SK-N-SH treated with all-trans-retinoic acid at 6 μM for 48 hours (cell line): ENCODE data around the gene MYO18A.
"Not testable (repeated sequence)": the region's sequence is repeated elsewhere in the genome, so short reads cannot be mapped to it uniquely, and the experiment has no call there.

Source experiments
- ATAC-seq: fragments of 200-7000 bp; cut with Tn5 transposase; 3 replicates; pipeline ENCODE4 v1.9.1; 2020; ENCODE audit warnings: mild to moderate bottlenecking, moderate library complexity
- BACH2 ChIP-seq: fragments of 250-450 bp; sonication (Bioruptor Pico); IDR thresholded peaks from 2 replicates; pipeline ENCODE4 v1.9.0; 2021; ENCODE audit warnings: mild to moderate bottlenecking, borderline replicate concordance
- CREB5 ChIP-seq: fragments of 250-450 bp; sonication (Bioruptor Pico); IDR thresholded peaks from 2 replicates; pipeline ENCODE4 v1.5.1; 2020; ENCODE audit warnings: low read depth, mild to moderate bottlenecking, moderate library complexity
- CSDC2 ChIP-seq: fragments of 250-450 bp; sonication (Bioruptor Pico); IDR thresholded peaks from 2 replicates; pipeline ENCODE4 v1.5.0; 2020; ENCODE audit warnings: mild to moderate bottlenecking, moderate library complexity
- ESRRG ChIP-seq: fragments of 250-450 bp; sonication (Bioruptor Pico); IDR thresholded peaks from 2 replicates; pipeline ENCODE4 v1.6.1; 2021; ENCODE audit warnings: mild to moderate bottlenecking
- GLIS3 ChIP-seq: fragments of 250-450 bp; sonication (Bioruptor Pico); IDR thresholded peaks from 2 replicates; pipeline ENCODE4 v1.5.0; 2020; ENCODE audit warnings: mild to moderate bottlenecking, moderate library complexity
- ISL1 ChIP-seq: fragments of 250-450 bp; sonication (Bioruptor Pico); IDR thresholded peaks from 2 replicates; pipeline ENCODE4 v2.1.2; 2022; ENCODE audit warnings: mild to moderate bottlenecking, moderate library complexity
- OSR1 ChIP-seq: fragments of 250-450 bp; sonication (Bioruptor Pico); IDR thresholded peaks from 2 replicates; pipeline ENCODE4 v1.8.0; 2022; ENCODE audit warnings: moderate library complexity, mild to moderate bottlenecking, inconsistent platforms
- PATZ1 ChIP-seq: fragments of 250-450 bp; sonication (Bioruptor Pico); IDR thresholded peaks from 2 replicates; pipeline ENCODE4 v1.8.0; 2020; ENCODE audit warnings: mild to moderate bottlenecking, moderate library complexity, borderline replicate concordance
- POU6F1 ChIP-seq: fragments of 250-450 bp; sonication (Bioruptor Pico); IDR thresholded peaks from 2 replicates; pipeline ENCODE4 v1.8.0; 2021; ENCODE audit warnings: low read depth, mild to moderate bottlenecking, moderate library complexity, borderline replicate concordance
- PPARA ChIP-seq: fragments of 250-450 bp; sonication (Bioruptor Pico); IDR thresholded peaks from 2 replicates; pipeline ENCODE4 v1.5.0; 2020; ENCODE audit warnings: mild to moderate bottlenecking, borderline replicate concordance
- RARB ChIP-seq: fragments of 250-450 bp; sonication (Bioruptor Pico); IDR thresholded peaks from 2 replicates; pipeline ENCODE4 v1.8.0; 2021; ENCODE audit warnings: mild to moderate bottlenecking, moderate library complexity
- SNAI2 ChIP-seq: fragments of 250-450 bp; sonication (Bioruptor Pico); IDR thresholded peaks from 2 replicates; pipeline ENCODE4 v1.5.0; 2020; ENCODE audit warnings: mild to moderate bottlenecking, moderate library complexity
- TOX ChIP-seq: fragments of 250-450 bp; sonication (Bioruptor Pico); IDR thresholded peaks from 2 replicates; pipeline ENCODE4 v1.8.0; 2021; ENCODE audit warnings: mild to moderate bottlenecking, moderate library complexity, borderline replicate concordance
- TSHZ2 ChIP-seq: fragments of 250-450 bp; sonication (Bioruptor Pico); IDR thresholded peaks from 2 replicates; pipeline ENCODE4 v1.5.0; 2020; ENCODE audit warnings: mild to moderate bottlenecking, moderate library complexity
- ZC3H10 ChIP-seq: fragments of 250-450 bp; sonication (Bioruptor Pico); IDR thresholded peaks from 2 replicates; pipeline ENCODE4 v1.5.1; 2021; ENCODE audit warnings: mild to moderate bottlenecking, moderate library complexity
- ZFP3 ChIP-seq: fragments of 250-450 bp; sonication (Bioruptor Pico); IDR thresholded peaks from 2 replicates; pipeline ENCODE4 v1.5.0; 2020; ENCODE audit warnings: mild to moderate bottlenecking, moderate library complexity
- ZFP30 ChIP-seq: fragments of 450-650 bp; formaldehyde crosslinking; IDR thresholded peaks from 2 replicates; pipeline ENCODE4 v1.5.0; 2022; ENCODE audit warnings: mild to moderate bottlenecking, moderate library complexity
- ZNF565 ChIP-seq: fragments of 450-650 bp; formaldehyde crosslinking; conservative IDR thresholded peaks from 2 replicates; pipeline ENCODE4 v1.5.0; 2020; ENCODE audit warnings: low read depth, mild to moderate bottlenecking, moderate library complexity
- ZNF70 ChIP-seq: fragments of 450-650 bp; formaldehyde crosslinking; IDR thresholded peaks from 2 replicates; pipeline ENCODE4 v1.5.0; 2020; ENCODE audit warnings: mild to moderate bottlenecking, moderate library complexity
- ZNF8 ChIP-seq: fragments of 450-650 bp; formaldehyde crosslinking; IDR thresholded peaks from 2 replicates; pipeline ENCODE4 v1.5.0; 2020; ENCODE audit warnings: mild to moderate bottlenecking, moderate library complexity

Gene MYO18A

GRCh38 chr17:29180034-29180787, at the start of gene MYO18A:
TSS of gene MYO18A (minus strand) at chr17:29180398. CDS start at chr17:29166940, 13,458 bp downstream.
- peak; percentile 94 for ATAC-seq
- TF ChIP-seq ZNF8 (CRISPR knock-in tag), result no peak
- TF ChIP-seq ZNF70 (CRISPR knock-in tag), result no peak
- no peak for TF ChIP-seq ISL1 (CRISPR knock-in tag)
- no peak for TF ChIP-seq POU6F1 (CRISPR knock-in tag)
- TF ChIP-seq TOX (CRISPR knock-in tag), result no peak
- TF ChIP-seq TSHZ2 (CRISPR knock-in tag), result peak; percentile 46; the same call in 1 of the 2 replicates
- no peak for TF ChIP-seq CREB5

- TF ChIP-seq SNAI2 (CRISPR knock-in tag), result no peak
- no peak for TF ChIP-seq PPARA (CRISPR knock-in tag)
- no peak for TF ChIP-seq CSDC2 (CRISPR knock-in tag)
- TF ChIP-seq ZC3H10 (CRISPR knock-in tag), result no peak
- no peak for TF ChIP-seq ZNF8 (CRISPR knock-in tag)
- TF ChIP-seq ISL1 (CRISPR knock-in tag), result no peak
- TF ChIP-seq ZNF565, result no peak
- TF ChIP-seq BACH2 (CRISPR knock-in tag), result no peak
- TF ChIP-seq GLIS3 (CRISPR knock-in tag), result no peak
- no peak for TF ChIP-seq TOX (CRISPR knock-in tag)
- no peak for TF ChIP-seq ZFP3 (CRISPR knock-in tag)
- no peak for TF ChIP-seq OSR1
- no peak for TF ChIP-seq RARB (CRISPR knock-in tag)
- no peak for TF ChIP-seq POU6F1 (CRISPR knock-in tag)
- no peak for TF ChIP-seq ESRRG
- no peak for TF ChIP-seq ZNF70 (CRISPR knock-in tag)
- no peak for TF ChIP-seq TSHZ2 (CRISPR knock-in tag)
- no peak for TF ChIP-seq ZFP30
- no peak for TF ChIP-seq PATZ1 (CRISPR knock-in tag)
- TF ChIP-seq CREB5, result no peak
Observed at GRCh38 chr17:29225396-29225795, 45.2 kb upstream of the MYO18A start.

GRCh38 chr17:29221338-29221737, 41.1 kb upstream of the MYO18A start:
- not testable (repeated sequence) for ATAC-seq

More at GRCh38 chr17:29225396-29225795, 45.2 kb upstream of the MYO18A start:
- ATAC-seq, result no peak
